HTERT RPE-1 (cell line): ENCODE results near the gene NEUROD2.

Experiments
- in situ Hi-C: fragments of 300-500 bp; cut with MboI; formaldehyde crosslinking; loops from 4 replicates; pipeline ENCODE4 v1.14.3; 2020; ENCODE audit warnings: low sequenced_read_pairs

Gene NEUROD2

DNA sequence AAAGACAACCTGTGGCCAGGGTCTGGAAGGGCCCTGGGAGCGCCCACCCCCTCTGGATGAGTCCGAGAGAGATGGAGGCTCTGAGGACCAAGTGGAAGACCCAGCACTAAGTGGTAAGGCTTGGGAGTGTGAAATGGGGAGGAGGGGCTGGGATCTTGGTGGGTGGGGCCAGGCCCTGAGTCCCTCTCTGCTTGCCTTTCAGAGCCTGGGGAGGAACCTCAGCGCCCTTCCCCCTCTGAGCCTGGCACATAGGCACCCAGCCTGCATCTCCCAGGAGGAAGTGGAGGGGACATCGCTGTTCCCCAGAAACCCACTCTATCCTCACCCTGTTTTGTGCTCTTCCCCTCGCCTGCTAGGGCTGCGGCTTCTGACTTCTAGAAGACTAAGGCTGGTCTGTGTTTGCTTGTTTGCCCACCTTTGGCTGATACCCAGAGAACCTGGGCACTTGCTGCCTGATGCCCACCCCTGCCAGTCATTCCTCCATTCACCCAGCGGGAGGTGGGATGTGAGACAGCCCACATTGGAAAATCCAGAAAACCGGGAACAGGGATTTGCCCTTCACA is 28.0 kb upstream of the NEUROD2 start:
- in situ Hi-C loops = no loop called here

DNA sequence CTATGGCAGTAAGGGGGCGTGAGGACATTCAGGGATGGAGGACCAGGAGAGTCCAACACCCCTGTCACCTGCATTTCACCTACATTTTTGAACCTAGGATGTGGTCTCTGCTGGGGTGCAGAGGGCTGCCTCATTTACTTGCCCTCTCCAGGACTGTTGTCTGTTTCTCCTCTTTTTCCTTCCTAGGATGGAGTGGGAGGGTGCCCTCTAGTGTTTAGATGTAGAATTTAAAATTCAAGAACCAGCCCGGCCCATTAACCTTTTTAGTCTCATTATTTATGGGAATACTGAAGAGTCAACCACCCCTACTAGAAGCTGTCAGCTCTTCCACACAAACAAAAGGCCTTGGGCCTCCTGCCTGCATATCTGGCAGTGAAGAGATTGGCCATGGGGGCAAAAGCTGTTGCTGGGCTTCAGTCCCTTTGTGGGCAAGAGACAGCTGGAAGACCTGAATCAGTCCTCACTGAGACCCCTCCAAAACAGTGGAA is 26.7 kb upstream of the NEUROD2 start:
- in situ Hi-C loops = no loop called here

DNA sequence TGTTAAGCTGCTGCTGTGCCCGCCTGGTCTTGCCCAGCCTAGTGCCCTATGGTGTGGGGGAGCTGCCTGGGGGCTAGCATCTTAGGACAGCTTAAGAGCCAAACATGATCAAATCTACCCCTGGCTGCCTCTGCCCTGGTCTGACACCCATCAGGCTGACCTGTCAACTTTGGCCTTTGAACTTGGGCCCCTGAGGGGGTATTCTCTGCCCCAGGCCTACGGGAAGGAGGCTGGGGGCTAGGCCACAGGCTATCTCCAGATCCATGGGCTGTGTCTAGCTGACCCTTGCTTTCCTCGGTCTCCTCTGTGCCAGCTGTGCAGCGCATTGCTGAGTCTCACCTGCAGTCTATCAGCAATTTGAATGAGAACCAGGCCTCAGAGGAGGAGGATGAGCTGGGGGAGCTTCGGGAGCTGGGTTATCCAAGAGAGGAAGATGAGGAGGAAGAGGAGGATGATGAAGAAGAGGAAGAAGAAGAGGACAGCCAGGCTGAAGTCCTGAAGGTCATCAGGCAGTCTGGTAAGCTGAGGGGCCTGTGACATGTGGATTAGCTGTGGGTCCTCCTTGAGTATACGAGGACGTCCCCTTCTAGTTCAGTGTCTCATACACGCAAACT is 26.0 kb upstream of the NEUROD2 start:
- in situ Hi-C loops = no loop called here

DNA sequence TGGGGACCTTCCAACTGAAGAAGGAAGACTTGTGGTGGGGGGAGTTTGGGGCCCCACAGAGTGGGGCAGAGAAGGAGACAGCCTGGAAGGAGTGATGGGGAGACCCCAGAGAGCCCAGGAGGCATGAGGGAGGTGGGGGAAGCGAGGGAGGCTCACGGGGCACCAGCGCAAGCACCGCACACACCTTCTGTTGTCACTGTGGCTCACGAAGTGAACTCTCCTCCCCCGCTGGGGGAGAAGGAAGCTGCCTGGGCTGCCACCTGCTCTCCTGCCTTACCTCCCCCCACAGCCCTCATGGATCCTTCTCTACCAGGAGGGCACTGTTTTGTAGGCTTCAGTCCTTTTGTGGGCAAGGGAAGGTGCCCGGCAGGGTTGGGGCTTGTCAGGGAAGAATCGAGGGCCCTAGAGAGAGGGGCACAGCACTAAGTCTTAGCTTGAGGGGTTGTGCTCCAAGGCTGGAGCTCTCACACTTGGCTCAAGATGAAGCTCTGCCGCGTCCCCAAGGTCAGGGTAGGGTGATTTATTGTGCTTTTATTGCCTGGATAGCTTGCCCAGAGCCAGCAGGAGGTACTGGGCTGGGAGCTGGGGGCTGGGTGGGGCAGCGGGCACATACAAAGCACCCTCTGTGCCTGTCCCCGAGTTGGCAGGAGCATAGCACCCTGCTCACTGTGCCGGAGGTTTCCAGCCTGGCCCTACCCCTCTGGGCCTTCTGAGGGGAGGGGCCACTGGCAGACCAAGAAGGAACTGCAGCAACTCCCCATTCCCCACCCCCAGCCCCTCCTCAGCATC is 24.6 kb upstream of the NEUROD2 start:
- in situ Hi-C loops = no loop called here

DNA sequence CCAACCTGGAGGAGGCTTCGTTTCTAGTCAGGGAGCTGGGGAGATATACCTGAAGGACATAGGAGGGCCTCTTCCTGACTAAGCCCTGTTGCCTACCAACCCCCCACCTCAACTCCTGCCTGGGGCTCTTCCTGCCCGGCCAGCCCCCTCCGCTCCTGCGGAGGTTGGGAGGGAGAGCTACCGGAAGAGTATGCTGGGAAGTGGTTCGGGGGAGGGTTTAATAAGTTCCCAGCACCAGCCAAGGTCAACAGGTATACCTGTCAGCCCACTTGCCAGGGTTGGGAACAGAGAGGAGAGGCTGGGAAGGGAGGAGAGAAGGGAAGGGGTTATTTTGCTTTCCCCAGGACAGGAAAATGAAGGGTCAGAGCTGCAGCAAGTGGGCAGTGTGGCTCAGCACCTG is 23.7 kb upstream of the NEUROD2 start:
- in situ Hi-C loops = no loop called here

DNA sequence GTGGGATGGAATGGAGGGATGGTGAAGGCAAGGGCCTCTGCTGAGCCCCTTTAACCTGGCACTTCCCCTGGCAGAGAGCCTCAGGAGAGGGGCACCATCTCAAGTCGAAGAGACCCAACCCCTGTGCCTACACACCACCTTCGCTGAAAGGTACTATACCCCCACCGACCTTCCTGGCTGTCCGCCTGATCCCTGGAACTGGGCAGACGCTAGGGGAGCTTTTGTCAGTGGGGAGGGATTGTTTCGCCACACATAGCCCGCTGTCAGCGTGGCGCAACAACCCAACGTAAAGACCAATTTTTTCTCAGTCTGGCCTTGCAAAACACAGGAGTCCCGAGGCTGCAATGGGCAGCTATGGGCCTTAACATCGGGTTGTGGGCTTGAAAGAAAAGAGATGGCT is 22.2 kb upstream of the NEUROD2 start:
- in situ Hi-C loops = no loop called here

DNA sequence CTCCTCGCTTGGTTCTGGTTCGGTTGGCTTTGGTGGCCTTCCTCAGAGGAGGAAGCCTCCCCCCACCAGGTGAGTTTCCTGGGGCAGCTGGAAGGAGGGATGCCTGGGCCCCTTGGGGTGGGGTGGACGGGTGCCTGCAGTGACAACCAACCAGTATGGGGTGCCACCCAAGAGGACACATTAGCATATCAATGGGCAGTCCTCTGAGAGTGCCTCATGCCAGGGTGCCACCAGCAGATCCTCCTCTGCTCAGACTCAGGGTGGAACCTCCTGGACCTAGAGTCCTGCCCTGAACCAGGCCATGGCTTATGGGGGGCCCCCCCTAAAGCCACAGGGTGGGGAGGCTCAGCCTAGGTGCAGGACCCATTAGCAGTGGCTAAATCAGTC is 21.8 kb upstream of the NEUROD2 start:
- in situ Hi-C loops = no loop called here

DNA sequence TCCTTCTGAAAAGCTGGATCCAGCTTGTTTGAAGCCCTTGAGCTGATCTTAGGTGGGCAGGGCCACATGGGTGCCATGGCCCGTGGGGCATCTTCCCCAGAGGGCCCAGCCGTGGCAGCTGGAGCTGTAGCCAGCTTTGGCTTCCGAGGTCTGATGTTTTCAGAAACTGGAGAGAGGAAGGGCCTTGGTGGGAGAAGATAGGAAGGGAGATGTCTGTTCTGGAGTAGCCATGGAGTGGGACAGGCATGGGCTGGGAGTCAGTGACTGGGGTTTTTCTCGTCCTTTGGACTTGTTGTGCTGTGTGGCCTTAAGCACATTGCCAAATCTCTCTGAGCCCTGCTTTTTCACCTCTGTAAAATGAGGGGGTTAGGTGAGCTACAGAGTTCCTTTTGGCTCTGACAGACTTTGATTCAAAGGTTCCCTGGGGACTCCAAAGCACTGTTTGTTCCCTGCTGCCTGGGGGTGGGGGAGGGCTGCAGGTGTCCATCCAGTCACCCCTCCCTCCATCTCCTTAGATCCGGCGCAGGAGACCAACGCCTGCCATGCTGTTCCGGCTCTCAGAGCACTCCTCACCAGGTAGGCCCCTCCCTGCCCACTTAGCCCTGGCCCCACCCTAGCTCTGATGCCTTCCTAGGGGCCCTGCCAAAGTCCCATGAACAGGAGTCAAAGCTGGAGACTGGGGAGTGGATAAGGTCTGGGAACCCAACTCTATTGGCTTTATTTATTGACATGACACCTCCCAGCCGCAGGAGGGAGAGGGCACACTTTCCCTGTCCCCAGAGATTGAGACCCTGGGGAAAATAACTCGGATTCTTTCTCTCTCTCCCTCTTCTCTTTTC is 21.2 kb upstream of the NEUROD2 start:
- in situ Hi-C loops = no loop called here

DNA sequence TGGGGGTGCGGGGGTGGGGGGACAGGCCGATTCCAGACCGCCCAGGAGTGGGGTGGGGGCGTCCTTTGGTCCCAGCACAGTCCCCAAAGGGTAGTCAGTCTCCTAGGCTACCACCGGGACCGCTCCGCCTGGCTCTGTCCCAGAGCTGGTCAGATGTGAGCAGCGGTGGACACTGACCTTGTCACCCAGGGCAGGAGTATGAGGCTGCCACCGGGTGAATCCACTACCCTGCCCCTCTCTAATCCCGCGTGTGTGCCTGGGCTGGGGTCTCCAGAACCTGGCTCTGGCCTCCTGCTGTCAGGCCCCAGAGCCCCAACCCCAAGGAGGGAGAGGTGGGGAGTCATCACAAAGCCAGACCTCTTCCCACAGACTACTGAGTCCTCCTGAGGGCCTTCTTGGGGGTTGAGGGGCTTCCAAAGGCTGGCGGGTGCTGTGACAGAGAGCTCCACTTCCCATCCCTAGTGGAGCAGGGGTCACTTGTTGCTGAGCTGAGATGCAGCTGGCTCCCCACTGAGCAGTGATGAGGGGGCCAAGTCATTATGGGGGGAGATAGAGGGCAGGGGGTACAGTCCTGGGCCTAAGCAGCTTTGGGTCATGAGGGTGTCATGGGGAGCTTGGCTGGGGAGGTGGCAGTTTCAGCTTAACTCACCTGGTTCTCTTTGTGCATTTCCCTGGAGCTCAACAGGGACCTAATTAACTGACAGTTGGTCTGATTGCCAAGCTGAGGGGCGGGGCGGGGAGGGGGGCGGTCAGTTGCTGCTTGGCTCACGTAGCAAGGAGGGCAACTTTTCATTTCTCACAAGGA is 20.2 kb upstream of the NEUROD2 start:
- in situ Hi-C loops = no loop called here

DNA sequence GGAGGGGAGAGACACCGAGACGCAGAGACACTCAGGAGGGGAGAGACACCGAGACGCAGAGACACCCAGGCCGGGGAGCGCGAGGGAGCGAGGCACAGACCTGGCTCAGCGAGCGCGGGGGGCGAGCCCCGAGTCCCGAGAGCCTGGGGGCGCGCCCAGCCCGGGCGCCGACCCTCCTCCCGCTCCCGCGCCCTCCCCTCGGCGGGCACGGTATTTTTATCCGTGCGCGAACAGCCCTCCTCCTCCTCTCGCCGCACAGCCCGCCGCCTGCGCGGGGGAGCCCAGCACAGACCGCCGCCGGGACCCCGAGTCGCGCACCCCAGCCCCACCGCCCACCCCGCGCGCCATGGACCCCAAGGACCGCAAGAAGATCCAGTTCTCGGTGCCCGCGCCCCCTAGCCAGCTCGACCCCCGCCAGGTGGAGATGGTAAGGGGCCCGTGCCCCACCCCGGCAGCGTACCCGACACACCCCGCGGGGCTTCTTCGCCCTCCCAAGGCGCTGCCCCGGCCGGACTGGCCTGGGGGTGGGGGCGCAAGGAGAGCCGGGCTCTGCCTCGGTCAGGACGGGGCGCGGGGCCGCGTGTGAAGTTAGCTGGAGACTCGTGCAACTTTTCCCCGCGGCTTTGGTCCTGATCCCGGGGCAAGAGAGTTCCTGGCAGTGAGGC is 19.5 kb upstream of the NEUROD2 start:
- in situ Hi-C loops = no loop called here

DNA sequence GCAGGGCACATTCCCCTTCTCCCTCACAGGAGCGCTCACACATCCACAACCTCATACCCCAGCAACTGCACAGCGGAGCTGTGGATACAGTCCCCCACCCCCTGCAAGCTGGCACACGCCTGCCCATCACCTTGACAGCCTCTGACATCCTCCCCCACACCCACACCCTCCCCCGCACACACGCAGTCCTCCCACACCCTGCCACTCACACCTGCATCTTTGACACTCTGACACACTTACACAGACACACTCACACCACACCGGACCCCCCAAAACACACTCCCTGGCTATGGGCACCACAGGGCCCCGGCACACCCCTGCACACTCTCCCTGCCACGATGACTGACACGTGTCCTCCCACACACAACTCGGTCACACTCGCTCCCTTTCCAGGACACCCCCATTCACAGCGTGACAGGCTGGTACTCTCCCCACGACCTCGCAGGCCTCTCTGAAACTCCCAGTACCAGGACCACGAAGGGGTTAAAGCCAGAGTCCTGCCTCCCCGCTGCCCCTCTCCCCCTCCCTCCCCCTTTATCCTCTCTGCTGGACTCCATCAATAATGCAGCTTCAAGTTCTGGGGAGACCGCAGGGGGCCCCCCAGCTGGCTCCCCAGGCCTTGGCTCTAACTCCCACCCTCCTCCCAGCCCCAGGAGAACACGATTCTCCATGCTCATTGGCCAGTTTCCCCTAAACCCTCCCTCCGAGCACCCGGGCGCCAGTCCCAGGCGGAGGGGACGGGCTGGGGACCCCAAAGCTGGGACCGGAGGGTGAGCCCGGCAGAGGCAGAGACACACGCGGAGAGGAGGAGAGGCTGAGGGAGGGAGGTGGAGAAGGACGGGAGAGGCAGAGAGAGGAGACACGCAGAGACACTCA is 18.7 kb upstream of the NEUROD2 start, which contains the start of gene PPP1R1B:
Gene PPP1R1B, plus strand, starts transcription at position 782 of the 876 bp plus-strand sequence. CDS start 441 bp downstream, outside the sequence.
- in situ Hi-C loops = no loop called here

DNA sequence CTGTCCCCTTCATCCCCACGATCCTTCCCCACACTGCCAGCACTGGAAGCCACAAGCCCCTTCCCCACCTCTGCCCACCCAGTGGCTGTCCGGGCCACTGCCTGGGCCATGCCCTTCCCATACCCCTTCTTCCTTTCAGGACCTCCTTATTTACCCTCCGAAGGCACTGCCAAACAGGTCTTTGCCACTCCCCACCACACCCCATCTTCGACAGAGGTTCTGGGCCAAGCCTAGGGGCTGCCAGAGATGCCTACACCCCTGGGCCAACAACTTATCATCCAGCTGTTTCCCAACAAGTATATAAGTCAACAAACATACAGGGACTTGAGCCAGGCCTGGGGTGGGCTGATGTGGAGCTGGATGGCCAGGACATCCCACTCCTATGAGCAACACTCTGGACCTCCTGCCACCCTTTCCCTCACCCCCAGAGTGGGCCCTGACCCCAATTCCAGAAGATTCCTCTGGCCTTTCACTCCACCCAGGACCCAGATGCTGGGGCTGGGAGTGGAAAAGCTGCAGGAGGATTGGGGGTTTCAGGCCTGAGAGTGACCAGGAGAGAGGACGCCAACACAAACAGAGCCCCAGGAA is 17.6 kb upstream of the NEUROD2 start:
- in situ Hi-C loops = no loop called here

DNA sequence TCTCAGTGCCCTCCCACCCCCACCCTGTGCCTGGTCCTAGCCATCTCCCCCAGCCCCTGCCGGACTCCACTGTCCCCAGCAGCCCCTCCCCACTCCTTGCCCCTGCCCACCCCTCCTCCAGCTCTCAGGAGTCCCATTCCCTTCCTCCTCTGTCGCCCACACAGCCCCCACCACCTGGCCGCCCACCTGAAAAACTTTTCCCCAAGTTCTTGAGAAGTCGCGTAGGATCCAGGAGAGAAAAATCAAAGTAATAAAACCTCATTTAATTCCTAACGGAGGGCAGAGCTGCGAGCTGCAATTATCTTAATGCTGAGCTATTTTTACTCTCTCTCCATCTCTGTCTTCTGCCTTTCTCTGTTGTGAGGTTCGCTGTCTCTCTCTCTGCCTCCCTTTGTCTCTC is 16.6 kb upstream of the NEUROD2 start:
- in situ Hi-C loops = no loop called here

DNA sequence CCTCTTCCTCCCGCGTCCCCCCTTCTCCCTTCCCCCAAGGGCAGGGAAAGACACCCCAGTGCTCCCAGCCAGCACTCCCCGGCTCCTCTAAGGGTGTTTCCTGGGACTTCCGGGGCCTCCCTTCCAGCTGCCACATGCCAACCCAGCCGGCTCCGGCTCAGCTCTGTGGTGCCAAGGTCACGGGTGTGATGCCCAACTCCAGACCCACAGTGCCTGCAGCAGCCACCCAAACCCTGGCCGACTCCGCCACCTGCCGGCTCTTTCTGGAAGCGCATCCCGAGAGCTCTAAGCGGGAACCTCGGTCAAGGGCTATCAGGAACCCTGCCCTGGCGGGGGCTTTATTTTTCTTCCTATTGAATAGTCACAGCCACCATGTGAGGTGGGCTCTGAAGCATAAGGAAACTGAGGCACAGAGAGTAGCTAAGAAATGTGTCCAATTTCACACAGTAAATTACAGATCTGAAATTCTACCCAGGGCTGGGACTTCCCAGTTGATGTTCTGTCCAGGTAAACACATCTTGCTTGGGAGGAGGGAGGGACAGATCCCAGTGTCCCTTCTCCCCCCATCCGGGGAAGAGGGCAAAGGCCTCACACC is 15.7 kb upstream of the NEUROD2 start:
- in situ Hi-C loops = no loop called here

DNA sequence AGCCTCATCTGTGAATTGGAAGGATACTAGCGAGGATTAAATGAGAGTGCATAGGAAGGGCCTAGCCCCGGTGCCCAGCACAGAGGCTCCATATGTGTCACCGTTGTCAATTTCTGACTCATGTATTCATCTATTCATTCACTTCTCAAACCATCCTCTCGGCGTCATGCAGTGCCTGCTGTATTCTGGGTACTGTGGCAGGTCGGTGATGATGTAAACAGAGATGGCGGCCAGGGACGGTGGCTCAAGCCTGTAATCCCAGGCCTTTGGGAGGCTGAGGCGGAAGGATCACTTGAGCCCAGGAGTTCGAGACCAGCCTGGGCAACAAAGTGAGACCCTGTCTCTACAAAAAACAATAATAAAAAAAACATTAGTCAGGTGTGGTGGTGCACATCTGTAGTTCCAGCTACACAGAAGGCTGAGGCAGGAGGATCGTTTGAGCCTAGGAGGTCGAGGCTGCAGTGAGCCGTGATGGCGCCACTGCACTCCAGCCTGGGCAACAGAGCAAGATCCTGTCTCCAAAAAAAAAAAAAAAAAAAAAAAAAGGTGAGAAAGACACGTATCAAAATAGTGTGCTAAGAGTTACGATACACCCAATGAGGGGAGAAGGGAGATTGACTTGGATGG is 14.8 kb upstream of the NEUROD2 start:
- in situ Hi-C loops = no loop called here

DNA sequence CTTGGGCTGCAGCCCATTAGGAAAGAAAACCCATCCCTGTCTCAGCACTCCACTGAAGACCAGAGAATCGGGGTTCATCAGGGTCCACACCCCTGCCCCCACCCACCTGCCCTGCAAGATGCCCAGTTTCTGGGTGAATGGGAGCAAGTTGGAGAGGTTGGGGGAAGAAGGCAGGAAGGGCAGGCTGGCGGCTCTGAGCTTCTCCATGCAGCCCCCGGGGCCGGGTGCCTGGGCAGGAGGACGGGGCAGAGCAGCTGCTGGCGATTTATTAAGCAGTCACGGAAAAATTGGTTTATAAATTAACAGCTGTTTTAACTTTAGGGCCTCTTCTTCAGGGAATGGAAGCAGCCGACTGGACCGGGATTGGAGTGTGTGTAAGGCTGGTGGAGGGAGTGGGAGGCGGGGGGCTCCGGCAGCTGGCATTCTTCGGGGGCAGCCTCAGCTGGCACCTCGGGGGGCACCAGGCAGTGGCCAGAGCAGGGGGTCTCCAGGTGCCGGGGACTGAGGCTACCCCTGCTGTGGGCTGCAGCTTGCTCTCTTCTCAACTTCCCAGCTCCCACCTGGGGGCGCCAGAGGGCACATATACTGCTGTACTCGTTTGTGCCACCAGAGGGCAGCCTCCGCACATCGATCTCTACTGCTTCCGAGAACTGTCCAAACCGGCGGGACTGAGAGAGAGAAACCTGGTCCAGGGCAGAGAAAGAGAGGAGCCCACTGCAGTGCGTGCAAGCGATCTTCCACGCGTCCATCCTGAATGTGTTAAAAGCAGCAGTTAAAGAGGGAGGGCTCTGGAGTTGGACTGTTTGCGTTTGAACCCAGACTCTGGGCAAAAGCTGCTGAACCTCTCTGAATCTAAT is 14.0 kb upstream of the NEUROD2 start:
- in situ Hi-C loops = no loop called here

DNA sequence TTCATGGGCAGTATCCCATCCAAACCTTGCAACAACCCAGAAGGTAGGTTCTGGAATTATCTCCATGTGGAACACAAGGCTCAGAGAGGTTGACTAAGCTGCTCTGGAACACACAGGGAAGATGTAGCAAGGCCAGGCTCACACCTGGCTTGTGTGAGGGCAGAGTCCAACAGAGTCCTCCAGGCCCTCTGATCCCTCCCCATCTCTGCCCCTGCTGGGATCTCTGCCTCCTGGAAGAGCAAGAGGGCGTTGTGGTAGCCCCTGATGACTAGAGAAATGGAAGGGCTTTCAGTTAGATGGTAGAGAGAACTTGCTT is 12.0 kb upstream of the NEUROD2 start:
- in situ Hi-C loops = no loop called here
